Measurements from ENCODE around the gene FYB2.

GRCh38 chr1:56799605-56800400 is 19.4 kb downstream of the FYB2 start:
- TF ChIP-seq EP300 (IDR thresholded peaks at IDR 0.05; ENCODE audit: borderline replicate concordance in 1 of 2, control insufficient read depth in 1 of 2, low read depth in 2 of 2, low read length in 2 of 2) (no peak), CBX5 (IDR thresholded peaks at IDR 0.05; ENCODE audit: low read depth) (no peak), GABPA (IDR thresholded peaks at IDR 0.05; ENCODE audit: low read depth) (no peak), TAF1 (IDR thresholded peaks at IDR 0.05; ENCODE audit: borderline replicate concordance, low read depth, low read length) (no peak), NBN (IDR thresholded peaks at IDR 0.05) (no peak), POLR2A (IDR thresholded peaks at IDR 0.05; ENCODE audit: low read depth, low read length) (no peak), YY1 (IDR thresholded peaks at IDR 0.05; ENCODE audit: low read depth, low read length) (no peak), NRF1 (conservative IDR thresholded peaks at IDR 0.05; ENCODE audit: low read depth, low read length) (no peak), MYC (IDR thresholded peaks at IDR 0.05; ENCODE audit: insufficient read depth, insufficient read length, insufficient replicate concordance, low read length, severe bottlenecking) (no peak), SP1 (IDR thresholded peaks at IDR 0.05; ENCODE audit: low read depth, low read length) (no peak)
- TF ChIP-seq, protein P1, sequence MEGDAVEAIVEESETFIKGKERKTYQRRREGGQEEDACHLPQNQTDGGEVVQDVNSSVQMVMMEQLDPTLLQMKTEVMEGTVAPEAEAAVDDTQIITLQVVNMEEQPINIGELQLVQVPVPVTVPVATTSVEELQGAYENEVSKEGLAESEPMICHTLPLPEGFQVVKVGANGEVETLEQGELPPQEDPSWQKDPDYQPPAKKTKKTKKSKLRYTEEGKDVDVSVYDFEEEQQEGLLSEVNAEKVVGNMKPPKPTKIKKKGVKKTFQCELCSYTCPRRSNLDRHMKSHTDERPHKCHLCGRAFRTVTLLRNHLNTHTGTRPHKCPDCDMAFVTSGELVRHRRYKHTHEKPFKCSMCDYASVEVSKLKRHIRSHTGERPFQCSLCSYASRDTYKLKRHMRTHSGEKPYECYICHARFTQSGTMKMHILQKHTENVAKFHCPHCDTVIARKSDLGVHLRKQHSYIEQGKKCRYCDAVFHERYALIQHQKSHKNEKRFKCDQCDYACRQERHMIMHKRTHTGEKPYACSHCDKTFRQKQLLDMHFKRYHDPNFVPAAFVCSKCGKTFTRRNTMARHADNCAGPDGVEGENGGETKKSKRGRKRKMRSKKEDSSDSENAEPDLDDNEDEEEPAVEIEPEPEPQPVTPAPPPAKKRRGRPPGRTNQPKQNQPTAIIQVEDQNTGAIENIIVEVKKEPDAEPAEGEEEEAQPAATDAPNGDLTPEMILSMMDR (IDR thresholded peaks at IDR 0.05 in 2 of 3, conservative IDR thresholded peaks at IDR 0.05 in 1 of 3; ENCODE audit: control insufficient read depth in 2 of 3, extremely low read depth in 1 of 3, insufficient read depth in 1 of 3, low read depth in 3 of 3, low read length in 3 of 3) = no peak
- TF ChIP-seq, protein P2, sequence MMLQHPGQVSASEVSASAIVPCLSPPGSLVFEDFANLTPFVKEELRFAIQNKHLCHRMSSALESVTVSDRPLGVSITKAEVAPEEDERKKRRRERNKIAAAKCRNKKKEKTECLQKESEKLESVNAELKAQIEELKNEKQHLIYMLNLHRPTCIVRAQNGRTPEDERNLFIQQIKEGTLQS (IDR thresholded peaks at IDR 0.05; ENCODE audit: borderline replicate concordance, extremely low read depth, low read depth, low read length) = no peak
- TF ChIP-seq, protein P3, sequence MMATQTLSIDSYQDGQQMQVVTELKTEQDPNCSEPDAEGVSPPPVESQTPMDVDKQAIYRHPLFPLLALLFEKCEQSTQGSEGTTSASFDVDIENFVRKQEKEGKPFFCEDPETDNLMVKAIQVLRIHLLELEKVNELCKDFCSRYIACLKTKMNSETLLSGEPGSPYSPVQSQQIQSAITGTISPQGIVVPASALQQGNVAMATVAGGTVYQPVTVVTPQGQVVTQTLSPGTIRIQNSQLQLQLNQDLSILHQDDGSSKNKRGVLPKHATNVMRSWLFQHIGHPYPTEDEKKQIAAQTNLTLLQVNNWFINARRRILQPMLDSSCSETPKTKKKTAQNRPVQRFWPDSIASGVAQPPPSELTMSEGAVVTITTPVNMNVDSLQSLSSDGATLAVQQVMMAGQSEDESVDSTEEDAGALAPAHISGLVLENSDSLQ (IDR thresholded peaks at IDR 0.05) = no peak

Measured in GM12878 (cell line).